B cell (primary cell): ENCODE data around the gene TDRD6. TPM values are rescaled to one million over a fixed set of nuclear protein-coding genes. Genes with fewer than 3 reads are reported as not detected.

Experiments
- ATAC-seq: fragments of 200-7000 bp; cut with Tn5 transposase; one replicate; pipeline ENCODE4 v1.10.0; 2021; ENCODE audit warnings: low read depth, mild to moderate bottlenecking, moderate number of reproducible peaks, moderate library complexity
- CTCF ChIA-PET: fragments of 350-600 bp; sonication (Branson Sonifier 250); formaldehyde crosslinking; loops from one replicate; lab custom pipeline; 2021; ENCODE audit warnings: antibody characterized with exemption, inconsistent platforms; lab: Charles Lee
- POLR2A ChIA-PET: fragments of 350-600 bp; sonication (Branson Sonifier 250); formaldehyde crosslinking; loops from one replicate; lab custom pipeline; 2021; ENCODE audit warnings: antibody characterized with exemption; lab: Charles Lee
- DNase-seq: peaks from one replicate; pipeline ENCODE4 v3.0.0; 2013
- H2AFZ ChIP-seq: 2 replicates; pipeline ENCODE4 v1.6.1; 2012; ENCODE audit warnings: mild to moderate bottlenecking, low read depth, low read length; ENCODE audit not compliant: insufficient read depth, poor library complexity, severe bottlenecking
- H3K27ac ChIP-seq, 2 donors: 1 replicate in 1 of 2; 2 replicates in 1 of 2; pipeline ENCODE4 v1.5.1; 2012 to 2013; ENCODE audit warnings: low read length in 2 of 2, mild to moderate bottlenecking in 2 of 2, moderate library complexity in 1 of 2
- H3K27me3 ChIP-seq, 4 experiments: fragments of 200-600 bp in 1 of 4; sonication (generic) in 1 of 4; replicated peaks in 1 of 4; 1 replicate in 2 of 4; 2 replicates in 2 of 4; pipeline versions ENCODE4 v1.6.1 to v1.7.0; 2013 to 2016; ENCODE audit warnings: low read length in 3 of 4, mild to moderate bottlenecking in 2 of 4, mixed read lengths in 1 of 4, moderate library complexity in 1 of 4; ENCODE audit not compliant: insufficient read depth in 4 of 4, control insufficient read depth in 3 of 4; ENCODE audit errors: control extremely low read depth in 1 of 4
- H3K36me3 ChIP-seq, 2 experiments: replicated peaks in 1 of 2; 1 replicate in 1 of 2; 2 replicates in 1 of 2; pipeline versions ENCODE4 v1.6.1 to v1.7.1; 2013; ENCODE audit warnings: low read length in 1 of 2; ENCODE audit not compliant: insufficient read depth in 2 of 2, control insufficient read depth in 1 of 2; ENCODE audit errors: control extremely low read depth in 1 of 2, extremely low read depth in 1 of 2
- H3K4me1 ChIP-seq, 2 donors: fragments of 200-600 bp in 1 of 2; sonication (generic) in 1 of 2; 1 replicate in 1 of 2; 2 replicates in 1 of 2; pipeline versions ENCODE4 v1.5.1 to v1.6.1; 2013 to 2017; ENCODE audit warnings: low read length in 2 of 2; ENCODE audit not compliant: control insufficient read depth in 2 of 2, insufficient read depth in 2 of 2
- H3K4me2 ChIP-seq: replicated peaks from 2 replicates; pipeline ENCODE3; 2012; ENCODE audit warnings: mild to moderate bottlenecking, low read depth, low read length; ENCODE audit not compliant: poor library complexity, severe bottlenecking
- H3K4me3 ChIP-seq, 5 experiments: fragments of 200-600 bp in 1 of 5; sonication (generic) in 1 of 5; 1 replicate in 3 of 5; 2 replicates in 2 of 5; pipeline versions ENCODE4 v1.5.1 to v1.7.0; 2011 to 2016; ENCODE audit warnings: low read length in 4 of 5, mild to moderate bottlenecking in 4 of 5, low read depth in 2 of 5, control low read depth in 1 of 5, moderate library complexity in 1 of 5; ENCODE audit not compliant: insufficient read depth in 1 of 5; ENCODE audit errors: control extremely low read depth in 1 of 5, extremely low read depth in 1 of 5
- H3K79me2 ChIP-seq: fragments of 200-600 bp; sonication (generic); one replicate; pipeline ENCODE4 v1.6.0; 2016; ENCODE audit warnings: low read length; ENCODE audit not compliant: control insufficient read depth, insufficient read depth
- H3K9ac ChIP-seq: fragments of 200-600 bp; sonication (generic); 2 replicates; pipeline ENCODE4 v1.6.1; 2017; ENCODE audit warnings: mild to moderate bottlenecking, low read length, moderate library complexity
- H3K9me3 ChIP-seq, 3 donors: one replicate each; pipeline versions ENCODE4 v1.6.1 to v1.7.1; 2013; ENCODE audit warnings: low read length in 2 of 3; ENCODE audit not compliant: control insufficient read depth in 2 of 3, insufficient read depth in 1 of 3; ENCODE audit errors: control extremely low read depth in 1 of 3
- H4K20me1 ChIP-seq: 2 replicates; pipeline ENCODE4 v1.6.0; 2012; ENCODE audit warnings: mild to moderate bottlenecking, low read length; ENCODE audit not compliant: insufficient read depth, control insufficient read depth, poor library complexity, severe bottlenecking
- H3K27ac Mint-ChIP-seq: one replicate; pipeline ENCODE4 v1.8.0; 2021; ENCODE audit warnings: mixed read lengths
- H3K27me3 Mint-ChIP-seq: one replicate; pipeline ENCODE4 v1.8.0; 2021; ENCODE audit warnings: mixed read lengths
- H3K4me1 Mint-ChIP-seq: one replicate; pipeline ENCODE4 v1.8.0; 2021; ENCODE audit warnings: mixed read lengths
- H3K4me3 Mint-ChIP-seq: one replicate; pipeline ENCODE4 v1.8.0; 2021; ENCODE audit warnings: mixed read lengths
- H3K9me3 Mint-ChIP-seq: one replicate; pipeline ENCODE4 v1.8.0; 2022; ENCODE audit warnings: mixed read lengths; ENCODE audit not compliant: insufficient read depth
- EZH2 ChIP-seq: IDR thresholded peaks from 2 replicates; pipeline ENCODE4 v1.6.1; 2012; ENCODE audit warnings: borderline replicate concordance, low read depth, mild to moderate bottlenecking, moderate library complexity, low read length; ENCODE audit not compliant: insufficient read depth, poor library complexity, severe bottlenecking
- WGBS: methylation state at CpG from one replicate; pipeline ENCODE4 v1.1.5; 2013; ENCODE audit warnings: missing lambda C conversion rate; ENCODE audit not compliant: insufficient coverage; 5-methylcytosine and 5-hydroxymethylcytosine counted together
- intact Hi-C: fragments of 100-400 bp; cut with micrococcal nuclease; formaldehyde crosslinking; loops from one replicate; pipeline ENCODE4 v1.10.0; 2022
- polyA plus RNA-seq: library from polyadenylated mRNA; depleted of rRNA; stranded (reverse); fragments of >200 nt; gene quantifications from 2 replicates; pipeline ENCODE4 v1.2.3, GENCODE V29; 2012
- total RNA-seq, 2 donors: library from RNA; stranded (reverse); fragments of 120-200 nt in 1 of 2; gene quantifications; 1 replicate in 1 of 2; 2 replicates in 1 of 2; pipeline versions ENCODE4 v1.2.3 to v1.2.4, GENCODE V29; 2013 to 2022
- TF ChIP-seq, protein P1 (sequence below): fragments of 200-600 bp; IDR thresholded peaks from one replicate; pipeline ENCODE4 v1.8.0; 2022; ENCODE audit warnings: antibody characterized with exemption, mild to moderate bottlenecking

TDRD6 gene
- total and polyA plus RNA-seq, 2 donors (not counting 1 experiment from before 2014, with no cell fraction given) = 0.01 TPM; not detected in 1

DNA sequence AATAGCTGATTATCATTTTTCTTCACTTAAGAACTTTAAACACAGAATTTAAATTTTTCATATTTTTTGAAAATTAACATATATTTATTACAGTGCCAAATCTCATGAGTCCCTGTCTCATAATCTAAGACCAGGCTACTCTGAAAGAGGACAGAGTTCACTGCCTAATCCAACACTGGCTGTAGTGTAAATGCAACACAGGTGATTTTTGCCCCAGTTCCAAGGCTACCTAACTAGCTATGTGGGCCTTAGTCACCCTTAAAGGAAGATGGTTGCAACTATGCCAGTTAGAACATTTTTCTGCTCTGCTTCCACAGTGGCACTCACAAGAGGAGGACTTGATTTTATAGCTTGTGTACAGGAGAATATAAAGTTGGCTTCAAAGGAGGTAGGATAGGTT is 30.0 kb upstream of the TDRD6 start:
- H3K27me3 Mint-ChIP-seq = peaks cover 28% of the 10 kb centered on the region
- DNase-seq = no peak
- H3K4me3 Mint-ChIP-seq = no peak overlapping the region
- no peaks in the 10 kb centered on the region for H3K9me3 Mint-ChIP-seq
- POLR2A ChIA-PET = no interaction called here
- no peak overlapping the region for H3K9ac ChIP-seq
- H3K79me2 ChIP-seq = no peaks in the 10 kb centered on the region
- no peak overlapping the region for H3K27ac Mint-ChIP-seq
- no peak for TF ChIP-seq EZH2
- TF ChIP-seq, protein P1, sequence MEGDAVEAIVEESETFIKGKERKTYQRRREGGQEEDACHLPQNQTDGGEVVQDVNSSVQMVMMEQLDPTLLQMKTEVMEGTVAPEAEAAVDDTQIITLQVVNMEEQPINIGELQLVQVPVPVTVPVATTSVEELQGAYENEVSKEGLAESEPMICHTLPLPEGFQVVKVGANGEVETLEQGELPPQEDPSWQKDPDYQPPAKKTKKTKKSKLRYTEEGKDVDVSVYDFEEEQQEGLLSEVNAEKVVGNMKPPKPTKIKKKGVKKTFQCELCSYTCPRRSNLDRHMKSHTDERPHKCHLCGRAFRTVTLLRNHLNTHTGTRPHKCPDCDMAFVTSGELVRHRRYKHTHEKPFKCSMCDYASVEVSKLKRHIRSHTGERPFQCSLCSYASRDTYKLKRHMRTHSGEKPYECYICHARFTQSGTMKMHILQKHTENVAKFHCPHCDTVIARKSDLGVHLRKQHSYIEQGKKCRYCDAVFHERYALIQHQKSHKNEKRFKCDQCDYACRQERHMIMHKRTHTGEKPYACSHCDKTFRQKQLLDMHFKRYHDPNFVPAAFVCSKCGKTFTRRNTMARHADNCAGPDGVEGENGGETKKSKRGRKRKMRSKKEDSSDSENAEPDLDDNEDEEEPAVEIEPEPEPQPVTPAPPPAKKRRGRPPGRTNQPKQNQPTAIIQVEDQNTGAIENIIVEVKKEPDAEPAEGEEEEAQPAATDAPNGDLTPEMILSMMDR = no peak
- ATAC-seq = no peak
- H3K4me3 ChIP-seq = no peak overlapping the region
- CTCF ChIA-PET = interaction anchor here (1.1 kb wide), 1 partner anchor 21 kb away, joined by 5 read pairs; no protein-coding TSS in a partner anchor
- no peaks in the 10 kb centered on the region for H3K36me3 ChIP-seq
- peaks cover 6 to 7% of the 10 kb centered on the region in 2 donors for H3K4me1 ChIP-seq
- H4K20me1 ChIP-seq = no peaks in the 10 kb centered on the region
- no peak overlapping the region for H3K27ac ChIP-seq
- H3K4me1 Mint-ChIP-seq = peaks cover 9% of the 10 kb centered on the region
- no peak overlapping the region for H3K4me2 ChIP-seq
- peaks cover 0 to 11% (median 7%) of the 10 kb centered on the region in 4 experiments for H3K27me3 ChIP-seq
- no peak overlapping the region for H2AFZ ChIP-seq
- no peaks in the 10 kb centered on the region for H3K9me3 ChIP-seq
- intact Hi-C loops = loop anchor here (10.0 kb wide), 1 partner anchor 523 kb away; no protein-coding TSS in a partner anchor

DNA sequence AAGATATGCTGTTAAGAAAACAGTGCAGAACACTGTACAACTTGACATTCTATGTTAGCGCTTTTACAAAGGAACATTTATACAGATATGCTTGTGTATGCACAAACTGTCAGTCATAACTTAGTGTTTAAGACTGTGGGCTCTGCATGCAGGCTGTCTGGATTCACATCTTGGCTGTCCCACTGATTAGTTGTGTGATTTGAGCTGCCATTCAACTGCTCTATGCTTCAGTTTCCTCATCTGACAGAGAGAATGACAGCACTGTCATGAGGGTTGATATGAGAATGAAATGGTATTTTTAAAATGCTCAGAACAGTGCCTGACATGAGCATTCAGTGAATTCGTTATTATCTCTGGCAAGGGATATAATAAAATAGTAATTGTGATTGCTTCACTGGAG is 26.2 kb upstream of the TDRD6 start:
- H3K9ac ChIP-seq = no peak overlapping the region
- Mint-ChIP-seq H3K4me1 (no peaks in the 10 kb centered on the region), H3K27me3 (no peaks in the 10 kb centered on the region), H3K4me3 (no peak overlapping the region), H3K9me3 (no peaks in the 10 kb centered on the region), H3K27ac (no peak overlapping the region)
- CTCF ChIA-PET = no interaction called here
- H3K4me3 ChIP-seq = no peak overlapping the region
- no peaks in the 10 kb centered on the region for H3K36me3 ChIP-seq
- no peak for TF ChIP-seq EZH2
- TF ChIP-seq, protein P1 = no peak
- no peaks in the 10 kb centered on the region for H3K79me2 ChIP-seq
- no peaks in the 10 kb centered on the region for H3K4me1 ChIP-seq
- no peak for DNase-seq
- peaks cover 0 to 2% (median 0%) of the 10 kb centered on the region in 4 experiments for H3K27me3 ChIP-seq
- 86% methylated on average over 2 of the region's 2 CpGs for WGBS
- H3K9me3 ChIP-seq = no peaks in the 10 kb centered on the region
- no peak overlapping the region for H3K4me2 ChIP-seq
- H4K20me1 ChIP-seq = no peaks in the 10 kb centered on the region
- no peak overlapping the region for H2AFZ ChIP-seq
- POLR2A ChIA-PET = no interaction called here
- H3K27ac ChIP-seq = no peak overlapping the region
- intact Hi-C loops = no loop called here
- no peak for ATAC-seq
